ENCODE measurements around the gene IRX5.

Gene IRX5

GRCh38 chr16:54953461-54953860 lies 22.8 kb downstream of the IRX5 start:
- DNase-seq = no peak

- DNase-seq = no peak
Measured at GRCh38 chr16:54954220-54954619, 23.6 kb downstream of the IRX5 start.

DNA sequence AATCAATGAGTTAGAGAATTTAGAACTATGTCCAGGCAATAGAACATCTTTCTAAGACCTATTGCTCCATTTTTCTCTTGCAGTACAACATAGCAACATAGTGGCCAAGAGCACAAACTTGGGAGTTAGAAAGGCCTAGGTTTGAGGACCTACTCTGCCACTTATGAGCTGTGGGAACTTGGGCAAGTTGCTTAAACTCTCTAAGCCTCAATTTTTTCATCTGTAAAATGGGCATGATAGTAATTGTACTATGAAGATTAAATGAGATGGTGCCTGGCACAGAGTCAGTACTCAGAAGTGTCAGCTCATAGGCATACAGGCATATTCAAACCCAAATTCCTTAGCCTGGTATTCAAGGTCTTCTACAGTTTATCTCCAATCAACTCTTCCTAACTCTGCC lies 25.1 kb downstream of the IRX5 start:
- DNase-seq = no peak

DNA sequence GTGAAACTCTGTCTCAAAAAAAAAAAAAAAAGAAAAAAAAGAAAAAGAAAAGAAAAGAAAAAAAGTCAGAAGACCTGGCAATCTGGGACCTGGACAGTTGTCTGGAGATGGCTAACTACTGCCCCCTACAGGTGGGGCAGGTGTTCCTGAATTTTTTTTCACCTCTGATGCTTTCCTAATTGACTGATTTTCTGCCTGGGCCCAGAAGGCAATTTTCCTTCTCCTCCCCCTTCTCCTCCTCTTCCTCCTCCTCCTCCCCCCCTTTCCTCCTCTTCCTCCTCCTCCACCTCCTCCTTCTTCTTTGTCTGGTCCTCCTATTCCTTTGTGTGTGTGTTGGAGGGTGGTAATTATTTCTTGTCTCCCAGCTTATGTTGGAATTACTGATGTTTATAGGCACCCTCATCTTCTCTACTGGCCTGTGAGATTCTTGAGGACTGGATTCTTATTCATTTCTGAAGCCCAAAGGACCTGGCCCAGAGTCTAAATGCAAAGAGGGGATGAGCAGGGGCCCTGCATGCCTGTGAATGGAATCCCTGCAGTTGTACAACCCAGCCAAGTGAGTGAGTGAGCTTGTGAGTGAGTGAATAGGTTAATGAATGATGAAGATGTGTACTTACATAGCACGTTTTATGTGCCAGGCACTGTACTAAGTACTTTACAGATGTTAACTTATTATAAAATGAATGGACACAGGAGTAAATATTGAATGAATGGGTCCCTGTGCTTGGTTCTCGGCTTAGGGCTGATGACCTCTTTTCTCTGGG lies 26.9 kb downstream of the IRX5 start:
- DNase-seq = no peak

DNA sequence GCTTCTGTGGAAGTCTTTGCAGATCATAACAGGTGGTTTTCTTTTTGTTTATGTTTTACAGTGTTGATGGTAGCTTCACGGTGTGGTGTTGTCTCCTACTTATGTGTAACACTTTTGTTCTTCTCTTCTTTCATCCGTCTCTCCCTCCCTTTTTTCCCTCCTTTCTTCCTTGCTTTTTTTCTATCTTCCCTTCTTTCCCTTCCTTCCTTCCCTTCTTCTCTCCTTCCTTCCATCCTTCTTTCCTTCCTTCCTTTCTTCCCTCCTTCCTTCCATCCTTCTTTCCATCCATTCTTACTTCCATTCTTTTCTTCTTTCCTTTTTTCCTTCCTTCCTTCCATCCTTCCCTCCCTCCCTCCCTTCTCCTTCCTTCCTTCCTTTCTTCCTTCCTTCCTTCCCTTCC lies 31.4 kb downstream of the IRX5 start:
- no peak for DNase-seq

DNA sequence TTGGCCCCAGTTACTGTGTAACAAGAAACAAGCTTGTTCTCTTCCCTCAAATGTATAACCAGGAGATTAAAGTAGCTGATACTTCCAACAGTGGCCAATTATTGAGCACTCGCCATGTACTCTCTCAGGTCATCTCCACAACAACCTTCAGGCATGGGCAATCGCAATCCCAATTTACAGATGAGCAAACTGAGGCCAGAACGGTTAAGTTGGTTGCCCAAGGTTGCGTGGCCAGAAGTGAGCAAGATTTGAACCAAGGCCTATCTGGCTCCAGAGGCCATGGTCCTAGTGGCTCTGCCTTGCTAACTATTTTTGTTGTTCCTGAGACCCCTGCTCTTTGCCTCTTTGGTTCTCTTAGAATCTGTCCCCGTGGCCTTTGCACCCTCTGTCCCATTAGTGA lies 33.6 kb downstream of the IRX5 start:
- no peak for DNase-seq

DNA sequence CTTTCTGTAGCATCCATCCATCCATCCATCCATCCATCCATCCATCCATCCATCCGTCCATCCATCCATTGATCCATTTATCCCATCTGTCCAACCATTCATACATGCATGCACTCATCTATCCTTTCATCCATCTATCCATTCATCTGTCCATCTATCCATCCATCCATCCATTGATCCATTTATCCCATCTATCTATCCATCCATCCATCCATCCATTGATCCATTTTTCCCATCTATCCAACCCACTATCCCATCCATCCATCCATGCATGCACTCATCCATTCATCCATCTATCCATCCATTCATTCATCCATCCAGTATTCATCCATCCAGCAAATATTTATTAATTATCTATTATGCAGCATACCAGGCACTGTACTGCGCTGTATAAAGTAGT lies 34.8 kb downstream of the IRX5 start:
- DNase-seq = no peak

GRCh38 chr16:54968011-54968410 lies 37.3 kb downstream of the IRX5 start:
- DNase-seq = no peak

GRCh38 chr16:54968784-54969183 lies 38.1 kb downstream of the IRX5 start:
- no peak for DNase-seq

DNA sequence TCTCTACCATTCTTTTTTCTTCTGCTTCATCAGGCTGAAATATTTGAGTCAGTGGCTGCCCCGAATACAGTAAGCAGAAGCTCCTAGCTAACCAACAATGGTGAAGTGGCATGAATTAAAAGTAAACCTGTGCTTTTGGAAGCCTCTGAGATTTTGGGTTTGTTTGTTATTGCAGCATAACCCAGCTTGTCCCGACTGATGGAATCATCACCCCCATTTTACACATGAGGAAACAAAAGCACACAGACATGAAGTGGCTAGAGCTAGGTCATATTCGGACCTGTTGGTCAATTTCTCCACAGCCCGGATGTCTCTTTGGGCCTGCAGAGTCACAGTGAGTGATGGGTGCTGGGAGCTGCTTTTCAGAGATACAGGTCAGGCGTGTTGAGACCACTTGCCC lies 39.4 kb downstream of the IRX5 start:
- DNase-seq = no peak

GRCh38 chr16:54974367-54974766 lies 43.7 kb downstream of the IRX5 start:
- DNase-seq = no peak

GRCh38 chr16:54976651-54977200 lies 46.1 kb downstream of the IRX5 start:
- no peak for DNase-seq

DNA sequence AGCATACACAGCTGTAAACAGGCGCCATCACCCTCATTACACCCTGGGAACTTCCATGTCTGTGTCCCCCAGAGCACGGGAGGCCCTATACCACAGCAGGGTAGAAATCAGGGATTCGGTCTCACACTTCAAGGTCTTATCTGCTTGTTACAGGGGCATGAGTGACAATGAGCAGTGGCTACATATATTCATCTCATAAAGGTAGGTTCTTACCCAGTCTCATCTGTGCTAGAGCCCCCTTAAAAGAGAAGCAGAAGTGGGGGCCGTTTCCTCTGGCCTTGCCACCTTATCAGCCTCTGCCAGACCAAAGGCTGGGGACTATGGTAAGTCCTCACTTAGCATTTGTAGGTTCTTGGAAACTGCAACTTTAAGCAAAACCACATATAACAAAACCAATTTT lies 46.5 kb downstream of the IRX5 start:
- no peak for DNase-seq

DNA sequence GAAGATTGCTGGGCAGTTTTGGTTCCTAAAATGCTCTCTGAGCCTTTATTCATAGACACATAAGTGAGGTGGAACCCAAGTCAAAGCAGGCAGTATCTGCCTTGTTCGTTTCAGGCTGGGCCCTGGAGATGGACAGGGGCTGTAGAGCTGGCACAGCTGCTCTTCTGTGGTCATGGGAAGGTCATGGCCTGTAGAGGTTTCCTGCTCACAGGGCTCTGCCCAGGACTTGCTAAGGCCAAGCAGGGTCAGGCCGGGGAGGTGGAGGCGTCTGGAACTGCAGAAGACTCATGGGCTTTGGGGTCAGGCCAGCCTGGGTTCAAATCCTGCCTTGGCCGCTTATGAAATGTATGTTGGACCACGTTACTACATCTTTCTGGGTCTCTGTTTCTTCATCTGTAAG lies 50.2 kb downstream of the IRX5 start:
- DNase-seq = no peak

Measured in stimulated activated CD4-positive, alpha-beta T cell treated with anti-CD3 and anti-CD28 coated beads, Interleukin-12 subunit alpha, Interleukin-12 subunit beta, amount 100 ng/mL, for 4 hours (primary cell).